CD4-positive, alpha-beta T cell treated with Interleukin-21 for 1 hour (primary cell): ENCODE measurements around the gene TAF11L10.
"Not testable (repeated sequence)": the region's sequence is repeated elsewhere in the genome, so short reads cannot be mapped to it uniquely, and the experiment has no call there.

Experiments
- DNase-seq: peaks from one replicate; pipeline ENCODE4 v3.0.0-alpha.2; 2020

The TAF11L10 gene

DNA sequence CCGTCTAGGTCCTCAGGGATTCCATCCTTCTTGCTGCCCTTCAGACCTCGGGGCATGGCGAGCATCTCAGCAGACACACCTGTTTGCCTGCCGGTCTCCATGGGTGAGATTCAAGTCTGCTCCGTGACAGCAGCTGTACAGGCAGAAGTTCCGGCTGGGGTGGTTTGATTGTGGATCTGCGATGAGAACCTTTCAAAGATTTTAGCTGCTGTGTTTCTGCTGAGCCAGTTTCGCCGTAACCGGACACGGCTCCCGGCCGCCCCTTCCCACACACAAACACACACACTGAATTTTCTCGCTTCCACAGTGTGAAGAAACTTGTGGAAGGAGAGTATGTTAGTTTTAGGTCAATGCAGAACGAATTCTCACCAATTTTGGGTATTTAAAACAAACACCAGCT is at the start of gene TAF11L10:
Gene TAF11L10, minus strand, starts transcription at position 101 of the 400 bp plus-strand sequence.
- not testable (repeated sequence) for DNase-seq

DNA sequence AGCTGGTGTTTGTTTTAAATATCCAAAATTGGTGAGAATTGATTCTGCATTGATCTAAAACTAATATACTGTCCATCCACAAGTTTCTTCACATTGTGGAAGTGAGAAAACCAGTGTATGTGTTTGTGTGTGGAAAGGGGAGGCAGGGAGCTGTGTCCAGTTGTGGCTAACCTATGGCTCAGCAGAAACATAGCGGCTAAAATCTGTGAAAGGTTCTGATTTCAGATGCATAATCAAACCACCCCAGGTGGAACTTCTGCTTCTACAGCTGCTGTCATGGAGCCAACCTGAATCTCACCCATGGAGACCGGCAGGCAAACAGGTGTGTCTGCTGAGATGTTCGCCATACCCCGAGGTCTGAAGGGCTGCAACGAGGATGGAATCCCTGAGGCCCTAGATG is 36.5 kb upstream of the TAF11L10 start, which contains the start of gene TAF11L14:
Gene TAF11L14, plus strand, starts transcription at position 301 of the 400 bp plus-strand sequence.
- no peak for DNase-seq

GRCh38 chr5:17631788-17632187 is 34.2 kb upstream of the TAF11L10 start, which contains the start of gene TAF11L13:
Gene TAF11L13, plus strand, starts transcription at chr5:17632088.
- DNase-seq: not testable (repeated sequence)

GRCh38 chr5:17625686-17626085 is 28.1 kb upstream of the TAF11L10 start:
- no peak for DNase-seq

DNA sequence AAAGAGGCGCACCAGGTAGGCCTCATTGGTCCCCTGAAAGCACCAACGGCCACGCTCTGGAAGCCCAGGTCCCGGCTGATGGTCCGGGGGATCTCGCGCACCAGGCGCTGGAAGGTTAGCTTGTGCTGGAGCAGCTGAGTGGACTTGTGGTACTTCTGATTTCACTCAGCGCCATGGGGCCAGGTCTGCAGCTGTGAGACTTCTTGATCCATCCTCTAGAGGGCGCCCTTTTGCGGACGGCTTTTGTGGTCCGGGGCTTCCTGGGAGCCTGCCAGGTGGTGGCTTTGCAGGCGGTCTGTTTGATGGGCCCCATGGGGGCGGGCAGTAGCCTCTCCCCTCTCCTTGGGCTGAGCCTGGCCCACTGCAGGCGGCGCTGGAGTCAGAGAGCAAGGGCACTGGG is 23.0 kb upstream of the TAF11L10 start:
- DNase-seq: no peak

DNA sequence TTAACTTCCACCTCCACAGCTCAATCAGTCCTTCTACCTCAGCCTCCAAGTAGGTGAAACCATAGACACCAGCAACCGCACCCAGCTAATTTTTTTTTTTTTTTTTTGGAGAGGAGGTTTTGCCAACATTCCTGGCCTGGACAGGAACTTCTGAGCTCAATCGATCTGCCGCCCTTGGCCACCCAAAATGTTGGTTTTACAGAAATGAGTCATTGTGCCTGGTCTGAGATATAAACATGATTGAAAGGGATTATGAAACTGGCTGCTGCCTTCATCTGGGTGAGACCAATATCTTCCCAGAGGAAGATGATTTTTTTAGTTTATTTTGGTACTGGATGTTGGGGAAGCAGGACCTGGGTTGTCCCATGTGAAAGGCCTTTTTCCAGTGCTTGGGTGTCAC is 21.7 kb upstream of the TAF11L10 start:
- no peak for DNase-seq

DNA sequence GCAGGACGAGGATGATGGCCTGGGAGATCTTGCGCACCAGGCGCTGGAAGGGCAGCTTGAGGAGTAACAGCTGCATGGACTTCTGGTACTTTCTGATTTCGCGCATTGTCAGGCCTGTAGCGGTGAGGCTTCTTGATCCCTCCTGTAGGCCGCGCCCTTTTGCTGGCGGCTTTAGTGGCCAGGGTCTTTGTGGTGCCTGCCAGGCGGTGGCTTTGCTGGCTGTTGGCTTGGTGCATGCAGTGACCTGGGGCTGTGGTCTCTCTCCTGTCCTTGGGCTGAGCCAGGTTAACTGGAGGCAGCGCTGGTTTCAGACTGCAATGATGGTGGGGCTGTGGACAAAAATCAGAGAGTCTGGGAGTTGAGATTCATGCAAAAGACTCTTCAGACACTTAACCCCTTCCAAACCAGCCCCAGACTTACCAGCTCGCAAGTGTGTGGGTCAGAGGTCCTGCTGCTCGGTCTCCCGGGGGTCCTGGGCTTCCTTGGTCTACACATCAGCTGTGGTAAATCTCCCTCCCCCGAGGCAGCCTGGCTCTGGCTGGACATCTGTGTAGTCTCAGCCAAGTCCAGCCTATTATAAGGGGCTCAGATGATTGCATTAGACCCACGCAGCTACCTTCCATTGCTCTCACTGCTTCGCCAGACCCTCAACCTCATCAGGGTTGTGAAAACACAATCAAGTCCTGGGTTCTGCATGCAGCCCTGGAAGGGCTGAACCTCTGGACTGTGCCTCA is 17.4 kb upstream of the TAF11L10 start:
- no peak for DNase-seq

GRCh38 chr5:17610092-17610491 is 12.5 kb upstream of the TAF11L10 start, which contains the start of gene TAF11L12:
Gene TAF11L12, plus strand, starts transcription at chr5:17610392.
- not testable (repeated sequence) for DNase-seq

GRCh38 chr5:17607461-17607860 is 9.8 kb upstream of the TAF11L10 start:
- DNase-seq: not testable (repeated sequence)

GRCh38 chr5:17604951-17605350 is 7.3 kb upstream of the TAF11L10 start:
- DNase-seq: no peak

DNA sequence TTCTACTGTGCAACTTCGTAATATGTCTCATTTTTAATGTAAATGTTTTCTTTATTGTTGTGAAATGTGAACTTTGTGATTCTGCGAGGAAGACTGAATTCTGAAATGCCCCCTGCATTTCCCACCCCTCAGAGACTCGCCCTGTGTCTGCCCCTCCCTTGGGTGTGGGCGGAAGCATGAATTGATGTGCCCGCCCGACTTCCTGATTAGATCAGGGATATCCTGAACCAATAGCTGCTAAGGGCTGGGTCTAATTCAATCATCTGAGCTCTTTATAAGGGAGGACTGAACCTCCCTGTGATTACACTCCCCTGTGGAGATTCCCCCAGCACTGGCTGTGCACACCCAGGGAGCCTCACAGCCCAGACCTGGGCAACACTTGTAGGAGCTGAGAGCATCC is 6.3 kb upstream of the TAF11L10 start, which contains the start of gene TAF11L11:
Gene TAF11L11, plus strand, starts transcription at position 304 of the 400 bp plus-strand sequence.
- not testable (repeated sequence) for DNase-seq

- DNase-seq: not testable (repeated sequence)
Measured at GRCh38 chr5:17594255-17594654, 3.4 kb downstream of the TAF11L10 start, which contains the start of gene TAF11L9. Gene TAF11L9, minus strand, starts transcription at chr5:17594394.

GRCh38 chr5:17590860-17591259 is 6.8 kb downstream of the TAF11L10 start, which contains the start of gene TAF11L8:
Gene TAF11L8, minus strand, starts transcription at chr5:17590960.
- not testable (repeated sequence) for DNase-seq

GRCh38 chr5:17585658-17586057 is 12.0 kb downstream of the TAF11L10 start, which contains the start of gene TAF11L7:
Gene TAF11L7, minus strand, starts transcription at chr5:17585758.
- DNase-seq: not testable (repeated sequence)
